Hepatocyte (in vitro differentiated cells): Measurements from ENCODE around the gene OR52E4. TPM values are rescaled to one million over a fixed set of nuclear protein-coding genes. Genes with fewer than 3 reads are reported as not detected.

Experiments used
- DNase-seq: peaks from one replicate; pipeline ENCODE4 v3.0.0-alpha.2; 2016; ENCODE audit warnings: low spot score
- H2AFZ ChIP-seq: fragments of 200-600 bp; sonication (generic); 2 replicates; pipeline ENCODE4 v1.6.0; 2016; ENCODE audit warnings: antibody characterized with exemption, mild to moderate bottlenecking
- H3K27ac ChIP-seq: fragments of 200-600 bp; sonication (generic); 2 replicates; pipeline ENCODE4 v1.5.1; 2016; ENCODE audit warnings: mild to moderate bottlenecking
- H3K27me3 ChIP-seq: fragments of 200-600 bp; sonication (generic); 2 replicates; pipeline ENCODE4 v1.6.1; 2016
- H3K36me3 ChIP-seq: fragments of 200-600 bp; sonication (generic); replicated peaks from 2 replicates; pipeline ENCODE4 v1.5.1; 2016; ENCODE audit warnings: low read depth; ENCODE audit not compliant: insufficient read depth
- H3K4me1 ChIP-seq: fragments of 200-600 bp; sonication (generic); 2 replicates; pipeline ENCODE4 v1.5.1; 2016; ENCODE audit warnings: mild to moderate bottlenecking, moderate library complexity; ENCODE audit not compliant: insufficient read depth
- H3K4me2 ChIP-seq: fragments of 200-600 bp; sonication (generic); 2 replicates; pipeline ENCODE4 v1.6.0; 2016
- H3K4me3 ChIP-seq: fragments of 200-600 bp; sonication (generic); 2 replicates; pipeline ENCODE4 v1.5.1; 2016; ENCODE audit warnings: mild to moderate bottlenecking
- H3K79me2 ChIP-seq: fragments of 200-600 bp; sonication (generic); 2 replicates; pipeline ENCODE4 v1.6.0; 2017; ENCODE audit warnings: mild to moderate bottlenecking
- H3K9me2 ChIP-seq: fragments of 200-600 bp; sonication (generic); replicated peaks from 2 replicates; pipeline ENCODE4 v1.6.0; 2017; ENCODE audit warnings: mild to moderate bottlenecking; ENCODE audit not compliant: insufficient read depth
- H3K9me3 ChIP-seq: fragments of 200-600 bp; sonication (generic); 2 replicates; pipeline ENCODE4 v1.5.1; 2016; ENCODE audit warnings: low read depth, mild to moderate bottlenecking
- H4K20me1 ChIP-seq: fragments of 200-600 bp; sonication (generic); 2 replicates; pipeline ENCODE4 v1.6.0; 2016; ENCODE audit warnings: mild to moderate bottlenecking; ENCODE audit not compliant: insufficient read depth, poor library complexity, severe bottlenecking
- EZH2 ChIP-seq: fragments of 200-600 bp; sonication (generic); IDR thresholded peaks from 2 replicates; pipeline ENCODE4 v1.6.1; 2016; ENCODE audit warnings: antibody characterized with exemption, mild to moderate bottlenecking, borderline replicate concordance
- EZH2phosphoT487 ChIP-seq: fragments of 200-600 bp; sonication (generic); IDR thresholded peaks from one replicate; pipeline ENCODE4 v1.6.1; 2018; ENCODE audit warnings: antibody characterized with exemption, mild to moderate bottlenecking, low read depth, moderate library complexity; ENCODE audit not compliant: unreplicated experiment, severe bottlenecking
- WGBS: methylation state at CpG from one replicate; pipeline ENCODE4 v1.1.6; 2016; ENCODE audit warnings: low lambda C conversion rate; ENCODE audit errors: missing lambda C conversion rate; 5-methylcytosine and 5-hydroxymethylcytosine counted together
- polyA plus RNA-seq: library from polyadenylated mRNA; unstranded; fragments of >200 nt; fragmentation: Nextera tagmentation; extraction: Ambion mirVana; gene quantifications from 2 replicates; pipeline ENCODE4 v1.2.1, GENCODE V29; 2016
- total RNA-seq: library from RNA; depleted of rRNA; stranded (reverse); fragments of >200 nt; gene quantifications from 2 replicates; pipeline ENCODE4 v1.2.3, GENCODE V29; 2014
- TF ChIP-seq, protein P1 (sequence below): fragments of 200-600 bp; sonication (generic); IDR thresholded peaks from 2 replicates; pipeline ENCODE4 v1.5.1; 2016; ENCODE audit warnings: antibody characterized with exemption, mild to moderate bottlenecking; ENCODE audit not compliant: poor library complexity

The OR52E4 gene
- total and polyA plus RNA-seq, 2 experiments from 2014 or later, result not detected

DNA sequence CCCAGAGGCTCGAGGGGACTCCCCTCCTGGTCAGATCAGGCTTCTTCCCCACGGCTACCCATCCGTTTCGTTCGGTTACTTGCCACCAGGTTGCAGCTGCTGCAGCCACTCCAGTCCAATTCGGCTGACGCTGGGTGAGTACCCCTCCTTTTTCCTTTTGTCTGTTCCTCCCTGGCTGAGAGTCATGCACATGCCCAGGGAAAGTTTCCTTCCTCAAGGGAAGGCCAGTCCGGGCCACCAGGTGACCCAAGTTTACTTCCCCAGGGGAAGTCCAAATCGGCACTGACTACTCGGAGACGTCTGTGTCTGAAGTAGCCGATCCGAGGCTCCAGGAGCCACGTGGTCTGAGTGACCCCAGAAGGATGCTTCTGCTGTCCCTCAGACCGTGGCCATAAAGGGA lies 48.4 kb downstream of the OR52E4 start:
- DNase-seq, result no peak
- Histone ChIP-seq H3K27ac (no peak overlapping the region), H3K36me3 (no peaks in the 10 kb centered on the region), H3K4me1 (no peaks in the 10 kb centered on the region), H3K4me2 (no peak overlapping the region), H3K9me2 (no peaks in the 10 kb centered on the region), H3K79me2 (no peaks in the 10 kb centered on the region), H3K4me3 (no peak overlapping the region), H2AFZ (no peak overlapping the region), H3K9me3 (no peaks in the 10 kb centered on the region), H3K27me3 (no peaks in the 10 kb centered on the region), H4K20me1 (no peaks in the 10 kb centered on the region)
- TF ChIP-seq, protein P1, sequence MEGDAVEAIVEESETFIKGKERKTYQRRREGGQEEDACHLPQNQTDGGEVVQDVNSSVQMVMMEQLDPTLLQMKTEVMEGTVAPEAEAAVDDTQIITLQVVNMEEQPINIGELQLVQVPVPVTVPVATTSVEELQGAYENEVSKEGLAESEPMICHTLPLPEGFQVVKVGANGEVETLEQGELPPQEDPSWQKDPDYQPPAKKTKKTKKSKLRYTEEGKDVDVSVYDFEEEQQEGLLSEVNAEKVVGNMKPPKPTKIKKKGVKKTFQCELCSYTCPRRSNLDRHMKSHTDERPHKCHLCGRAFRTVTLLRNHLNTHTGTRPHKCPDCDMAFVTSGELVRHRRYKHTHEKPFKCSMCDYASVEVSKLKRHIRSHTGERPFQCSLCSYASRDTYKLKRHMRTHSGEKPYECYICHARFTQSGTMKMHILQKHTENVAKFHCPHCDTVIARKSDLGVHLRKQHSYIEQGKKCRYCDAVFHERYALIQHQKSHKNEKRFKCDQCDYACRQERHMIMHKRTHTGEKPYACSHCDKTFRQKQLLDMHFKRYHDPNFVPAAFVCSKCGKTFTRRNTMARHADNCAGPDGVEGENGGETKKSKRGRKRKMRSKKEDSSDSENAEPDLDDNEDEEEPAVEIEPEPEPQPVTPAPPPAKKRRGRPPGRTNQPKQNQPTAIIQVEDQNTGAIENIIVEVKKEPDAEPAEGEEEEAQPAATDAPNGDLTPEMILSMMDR, result no peak
- no peak for TF ChIP-seq EZH2
- WGBS, result 84% methylated on average over 14 of the region's 15 CpGs

DNA sequence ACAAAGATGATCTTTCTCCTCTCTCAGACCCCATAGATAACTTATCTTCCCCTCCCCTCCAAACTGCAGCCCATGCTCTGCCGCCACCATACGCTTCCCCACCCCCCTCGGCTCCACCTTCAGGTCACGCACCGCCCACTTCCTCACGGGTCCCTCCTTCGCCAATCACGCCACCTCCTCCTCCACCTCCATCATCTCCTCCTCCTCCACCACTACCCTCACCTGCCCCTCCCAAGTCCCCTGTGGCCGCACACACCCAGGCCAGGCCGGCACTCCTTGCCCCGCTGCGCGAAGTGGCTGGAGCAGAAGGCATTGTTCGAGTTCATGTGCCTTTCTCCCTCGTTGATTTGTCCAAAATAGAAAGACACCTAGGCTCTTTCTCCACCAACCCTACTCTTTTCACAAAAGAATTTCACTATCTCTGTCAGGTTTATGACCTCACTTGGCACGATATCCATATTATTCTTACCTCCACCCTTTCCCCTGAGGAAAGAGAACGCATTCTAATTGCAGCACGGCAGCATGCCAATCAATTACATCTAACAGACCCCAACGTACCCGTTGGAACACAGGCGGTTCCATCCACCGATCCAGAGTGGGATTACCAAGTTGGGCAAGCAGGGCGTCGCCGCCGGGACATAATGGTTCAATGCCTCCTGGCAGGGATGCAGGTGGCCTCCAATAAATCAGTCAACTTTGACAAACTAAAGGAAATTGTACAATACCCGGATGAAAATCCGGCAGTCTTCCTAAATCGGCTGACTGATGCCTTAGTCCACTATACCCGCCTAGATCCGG lies 49.3 kb downstream of the OR52E4 start:
- Histone ChIP-seq H3K79me2 (no peaks in the 10 kb centered on the region), H2AFZ (no peak overlapping the region), H3K36me3 (no peaks in the 10 kb centered on the region), H3K9me3 (no peaks in the 10 kb centered on the region), H3K4me1 (no peaks in the 10 kb centered on the region), H3K4me3 (no peak overlapping the region), H3K27me3 (no peaks in the 10 kb centered on the region), H3K9me2 (no peaks in the 10 kb centered on the region), H3K4me2 (no peak overlapping the region), H3K27ac (no peak overlapping the region), H4K20me1 (no peaks in the 10 kb centered on the region)
- WGBS, result 92% methylated on average over 26 of the region's 31 CpGs
- DNase-seq, result no peak
- TF ChIP-seq, protein P1, result no peak
- TF ChIP-seq EZH2phosphoT487 (no peak), EZH2 (no peak)

DNA sequence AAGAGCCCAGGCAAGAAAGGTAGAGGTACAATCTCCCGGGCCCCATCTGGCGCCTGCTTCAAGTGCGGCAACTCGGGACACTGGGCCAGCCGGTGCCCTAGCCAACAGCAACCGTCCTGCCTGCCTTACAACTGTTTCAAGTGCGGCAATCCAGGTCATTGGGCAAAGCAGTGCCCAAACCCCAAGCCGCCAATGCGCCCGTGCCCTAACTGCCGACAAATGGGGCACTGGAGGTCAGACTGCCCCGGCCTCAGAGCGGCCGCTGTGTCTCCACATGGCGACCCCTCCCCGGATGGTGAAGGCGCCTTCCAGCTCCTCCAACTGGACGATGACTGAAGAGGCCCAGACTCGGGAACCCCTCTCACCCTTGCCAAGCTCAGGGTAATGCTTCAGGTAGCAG lies 50.2 kb downstream of the OR52E4 start:
- H3K79me2 ChIP-seq, result no peaks in the 10 kb centered on the region
- no peak overlapping the region for H3K4me2 ChIP-seq
- no peaks in the 10 kb centered on the region for H3K27me3 ChIP-seq
- TF ChIP-seq, protein P1, result no peak
- TF ChIP-seq EZH2 (no peak), EZH2phosphoT487 (no peak)
- 93% methylated on average over 19 of the region's 19 CpGs for WGBS
- no peaks in the 10 kb centered on the region for H3K4me1 ChIP-seq
- no peak overlapping the region for H3K4me3 ChIP-seq
- no peaks in the 10 kb centered on the region for H4K20me1 ChIP-seq
- H3K9me3 ChIP-seq, result no peaks in the 10 kb centered on the region
- H2AFZ ChIP-seq, result no peak overlapping the region
- H3K36me3 ChIP-seq, result no peaks in the 10 kb centered on the region
- H3K9me2 ChIP-seq, result no peaks in the 10 kb centered on the region
- no peak overlapping the region for H3K27ac ChIP-seq
- no peak for DNase-seq

DNA sequence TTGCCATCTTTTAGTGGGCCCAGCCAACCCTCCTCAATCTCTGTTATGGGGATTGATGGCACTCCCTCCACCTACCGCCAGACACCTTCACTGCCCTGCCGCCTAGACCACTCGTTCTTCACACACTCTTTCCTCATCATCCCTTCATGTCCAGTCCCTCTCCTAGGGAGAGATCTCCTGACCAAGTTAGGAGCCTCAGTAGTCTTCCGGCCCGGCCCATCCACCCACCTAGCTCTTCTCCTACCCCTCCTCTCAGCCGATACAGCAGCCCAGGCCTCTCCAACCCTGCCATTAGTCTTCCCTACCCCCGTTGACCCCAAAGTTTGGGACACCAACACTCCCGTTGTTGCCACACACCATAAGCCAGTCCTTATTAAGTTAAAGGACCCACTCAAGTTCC lies 50.6 kb downstream of the OR52E4 start:
- no peaks in the 10 kb centered on the region for H3K27me3 ChIP-seq
- H3K4me1 ChIP-seq, result no peaks in the 10 kb centered on the region
- H2AFZ ChIP-seq, result no peak overlapping the region
- 95% methylated on average over 8 of the region's 8 CpGs for WGBS
- no peak overlapping the region for H3K4me3 ChIP-seq
- H4K20me1 ChIP-seq, result no peaks in the 10 kb centered on the region
- DNase-seq, result no peak
- no peak for TF ChIP-seq EZH2
- TF ChIP-seq, protein P1, result no peak
- TF ChIP-seq EZH2phosphoT487, result no peak
- no peaks in the 10 kb centered on the region for H3K79me2 ChIP-seq
- no peak overlapping the region for H3K27ac ChIP-seq
- H3K4me2 ChIP-seq, result no peak overlapping the region
- H3K36me3 ChIP-seq, result no peaks in the 10 kb centered on the region
- H3K9me2 ChIP-seq, result no peaks in the 10 kb centered on the region
- no peaks in the 10 kb centered on the region for H3K9me3 ChIP-seq
